PC-3 (cell line): Measurements from ENCODE around the gene KCTD10.

Experiments
- EZH2 ChIP-seq: fragments of 300-600 bp; sonication (generic); IDR thresholded peaks from one replicate; pipeline ENCODE4 v1.6.1; 2017; ENCODE audit warnings: antibody characterized with exemption, mild to moderate bottlenecking, low read length; ENCODE audit not compliant: unreplicated experiment
- TF ChIP-seq, protein P1 (sequence below): fragments of 300-600 bp; sonication (generic); conservative IDR thresholded peaks from 2 replicates; pipeline ENCODE4 v1.5.1; 2017; ENCODE audit warnings: antibody characterized with exemption, low read depth, mild to moderate bottlenecking, low read length

DNA sequence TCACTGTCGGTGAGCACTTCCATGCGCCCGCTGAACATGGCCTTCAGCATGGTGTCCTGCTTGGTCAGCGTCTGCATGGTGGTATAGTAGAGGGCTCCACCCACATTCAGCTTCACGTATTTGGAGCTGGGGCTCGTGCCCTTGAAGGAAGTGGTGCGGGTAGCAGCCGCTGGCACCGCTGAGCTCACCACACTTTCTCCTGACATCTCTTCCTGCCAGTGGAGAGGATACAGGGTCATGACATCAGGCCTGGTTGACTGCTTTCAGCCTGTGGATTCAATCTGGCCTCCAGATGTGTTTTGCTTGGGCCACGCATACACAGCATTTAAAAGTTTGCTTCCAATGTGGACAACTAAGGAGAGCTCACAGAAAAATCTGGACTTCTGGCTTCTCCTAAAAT, 7.6 kb downstream of the KCTD10 start:
- TF ChIP-seq, protein P1, sequence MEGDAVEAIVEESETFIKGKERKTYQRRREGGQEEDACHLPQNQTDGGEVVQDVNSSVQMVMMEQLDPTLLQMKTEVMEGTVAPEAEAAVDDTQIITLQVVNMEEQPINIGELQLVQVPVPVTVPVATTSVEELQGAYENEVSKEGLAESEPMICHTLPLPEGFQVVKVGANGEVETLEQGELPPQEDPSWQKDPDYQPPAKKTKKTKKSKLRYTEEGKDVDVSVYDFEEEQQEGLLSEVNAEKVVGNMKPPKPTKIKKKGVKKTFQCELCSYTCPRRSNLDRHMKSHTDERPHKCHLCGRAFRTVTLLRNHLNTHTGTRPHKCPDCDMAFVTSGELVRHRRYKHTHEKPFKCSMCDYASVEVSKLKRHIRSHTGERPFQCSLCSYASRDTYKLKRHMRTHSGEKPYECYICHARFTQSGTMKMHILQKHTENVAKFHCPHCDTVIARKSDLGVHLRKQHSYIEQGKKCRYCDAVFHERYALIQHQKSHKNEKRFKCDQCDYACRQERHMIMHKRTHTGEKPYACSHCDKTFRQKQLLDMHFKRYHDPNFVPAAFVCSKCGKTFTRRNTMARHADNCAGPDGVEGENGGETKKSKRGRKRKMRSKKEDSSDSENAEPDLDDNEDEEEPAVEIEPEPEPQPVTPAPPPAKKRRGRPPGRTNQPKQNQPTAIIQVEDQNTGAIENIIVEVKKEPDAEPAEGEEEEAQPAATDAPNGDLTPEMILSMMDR: no peak
- TF ChIP-seq EZH2: no peak
